Psoas muscle (tissue), 8 donors: ENCODE measurements around the gene SLC26A9. TPM values are rescaled to one million over a fixed set of nuclear protein-coding genes. Genes with fewer than 3 reads are reported as not detected.

ENCODE experiments used
- ATAC-seq, 4 donors: fragments of 200-7000 bp; cut with Tn5 transposase; one replicate each; pipeline ENCODE4 v1.9.1; 2020; ENCODE audit warnings: moderate library complexity in 3 of 4, mild to moderate bottlenecking in 2 of 4
- DNase-seq, 2 donors: peaks; one replicate each; pipeline ENCODE4 v3.0.0-alpha.2; 2020
- H3K27ac ChIP-seq: fragments of 200-600 bp; one replicate; pipeline ENCODE4 v1.8.0; 2022
- H3K27me3 ChIP-seq, 3 donors: fragments of 200-600 bp in 1 of 3; one replicate each; pipeline versions ENCODE4 v1.6.1 to v1.8.0; 2013 to 2022; ENCODE audit warnings: low read length in 2 of 3, mild to moderate bottlenecking in 2 of 3, moderate library complexity in 1 of 3; ENCODE audit not compliant: insufficient read depth in 3 of 3
- H3K36me3 ChIP-seq, 2 donors: fragments of 200-600 bp in 1 of 2; one replicate each; pipeline versions ENCODE4 v1.6.1 to v1.8.0; 2013 to 2022; ENCODE audit warnings: low read depth in 1 of 2, mild to moderate bottlenecking in 1 of 2, moderate library complexity in 1 of 2; ENCODE audit not compliant: insufficient read depth in 1 of 2
- H3K4me1 ChIP-seq: fragments of 200-600 bp; one replicate; pipeline ENCODE4 v1.8.0; 2022
- H3K4me3 ChIP-seq: fragments of 200-600 bp; one replicate; pipeline ENCODE4 v1.8.0; 2022; ENCODE audit warnings: mild to moderate bottlenecking
- H3K9me3 ChIP-seq: fragments of 200-600 bp; one replicate; pipeline ENCODE4 v1.8.0; 2022
- whole genome bisulfite sequencing, 3 donors: extraction: QIAGEN DNeasy Blood & Tissue Kit; methylation state at CpG; one replicate each; pipeline versions ENCODE4 v1.1.6 to v1.1.7; 2013; 5-methylcytosine and 5-hydroxymethylcytosine counted together
- intact Hi-C, 2 donors: fragments of 100-400 bp; cut with DNase I; formaldehyde crosslinking; loops; one replicate each; pipeline versions ENCODE4 v1.11.0 to v1.14.2; 2022
- polyA plus RNA-seq, 3 donors: library from polyadenylated mRNA; stranded (reverse); fragments of 200-250 nt; gene quantifications; one replicate each; pipeline ENCODE4 v1.2.3, GENCODE V29; 2013
- total RNA-seq, 4 donors: library from RNA; stranded (reverse); fragmentation: NEBNext Ultra II Directional in 2 of 4; extraction: Animal tissue kit (Norgen Biotek cat#: 25700) in 2 of 4; gene quantifications; one replicate each; pipeline versions ENCODE4 v1.2.1 to v1.2.4, GENCODE V29; 2021 to 2023
- TF ChIP-seq, protein P1 (sequence below): fragments of 200-600 bp; IDR thresholded peaks from one replicate; pipeline ENCODE4 v1.8.0; 2022; ENCODE audit warnings: antibody characterized with exemption
- donor health status: healthy with polysubstance abuse.
- donor health status: DM: no; HTN: no; CAD: no; lungs with moderate emphysema.
- donor health status: Bipolar disorder and iron deficiency.
- donor health status: healthy.
- donor health status: DM: yes; HTN: yes; CAD: no.
- donor health status: DM: no; HTN: no; CAD: no.
- donor health status: DM: no; HTN: no; CAD: no.
- donor health status: DM: yes; HTN: yes; CAD: no.

SLC26A9 gene
- total and polyA plus RNA-seq, 7 donors = 0.15 to 5.5 (median 0.42) TPM

DNA sequence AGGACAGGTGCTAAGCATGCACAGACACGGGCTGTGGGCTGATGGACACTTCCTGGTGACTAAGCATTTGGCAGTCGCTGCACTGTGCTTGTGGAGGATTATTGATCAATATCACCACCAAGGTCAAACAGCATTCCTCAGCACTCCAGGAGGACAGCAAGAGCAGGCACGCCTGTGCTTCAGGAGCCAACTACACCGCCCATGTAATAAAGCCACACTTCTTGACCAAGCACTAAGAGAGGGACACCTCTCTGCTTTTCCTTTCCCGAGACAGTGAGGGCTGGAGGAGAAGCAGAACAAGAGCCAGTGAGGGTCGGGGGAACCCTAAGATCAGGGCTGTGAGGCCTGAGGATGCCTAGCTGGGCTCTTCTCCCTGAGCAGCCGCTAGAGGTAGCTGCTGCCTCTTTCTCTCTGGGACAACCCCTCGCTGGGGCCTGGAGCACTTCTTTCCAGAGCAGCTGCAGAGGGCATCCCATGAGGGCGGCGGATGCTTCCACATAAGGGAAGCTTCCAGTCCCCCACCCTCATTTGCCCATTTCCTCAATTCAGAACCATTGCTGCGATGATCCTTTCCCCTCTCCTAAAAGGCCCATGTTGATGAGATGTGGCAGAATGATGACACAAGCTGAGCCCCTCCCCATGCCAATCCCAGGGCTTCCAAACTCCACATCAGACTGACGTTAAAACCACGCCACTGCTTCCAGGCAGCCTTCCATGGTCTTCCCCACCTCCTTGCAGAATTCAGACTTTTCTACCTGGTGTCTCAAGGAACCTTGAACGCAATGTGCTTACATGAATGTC lies 40.9 kb upstream of the SLC26A9 start:
- TF ChIP-seq, protein P1, sequence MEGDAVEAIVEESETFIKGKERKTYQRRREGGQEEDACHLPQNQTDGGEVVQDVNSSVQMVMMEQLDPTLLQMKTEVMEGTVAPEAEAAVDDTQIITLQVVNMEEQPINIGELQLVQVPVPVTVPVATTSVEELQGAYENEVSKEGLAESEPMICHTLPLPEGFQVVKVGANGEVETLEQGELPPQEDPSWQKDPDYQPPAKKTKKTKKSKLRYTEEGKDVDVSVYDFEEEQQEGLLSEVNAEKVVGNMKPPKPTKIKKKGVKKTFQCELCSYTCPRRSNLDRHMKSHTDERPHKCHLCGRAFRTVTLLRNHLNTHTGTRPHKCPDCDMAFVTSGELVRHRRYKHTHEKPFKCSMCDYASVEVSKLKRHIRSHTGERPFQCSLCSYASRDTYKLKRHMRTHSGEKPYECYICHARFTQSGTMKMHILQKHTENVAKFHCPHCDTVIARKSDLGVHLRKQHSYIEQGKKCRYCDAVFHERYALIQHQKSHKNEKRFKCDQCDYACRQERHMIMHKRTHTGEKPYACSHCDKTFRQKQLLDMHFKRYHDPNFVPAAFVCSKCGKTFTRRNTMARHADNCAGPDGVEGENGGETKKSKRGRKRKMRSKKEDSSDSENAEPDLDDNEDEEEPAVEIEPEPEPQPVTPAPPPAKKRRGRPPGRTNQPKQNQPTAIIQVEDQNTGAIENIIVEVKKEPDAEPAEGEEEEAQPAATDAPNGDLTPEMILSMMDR = peak; percentile 64
- intact Hi-C loops = loop anchor here (1.0 to 2.0 kb wide), 2 partner anchors 122 to 123 kb away; no protein-coding TSS in a partner anchor
- peaks cover 0 to 4% of the 10 kb centered on the region in 2 donors for H3K36me3 ChIP-seq
- WGBS, 3 donors = 43 to 48% (median 44%) methylated on average over 13 to 14 of the region's 14 CpGs
- peak; percentile 63 to 83 for DNase-seq
- no peaks in the 10 kb centered on the region for H3K9me3 ChIP-seq
- no peak overlapping the region for H3K4me3 ChIP-seq
- ATAC-seq = peak; percentile 79 to 89 (median 84)
- no peaks in the 10 kb centered on the region for H3K27me3 ChIP-seq
- no peak overlapping the region for H3K27ac ChIP-seq
- no peaks in the 10 kb centered on the region for H3K4me1 ChIP-seq

DNA sequence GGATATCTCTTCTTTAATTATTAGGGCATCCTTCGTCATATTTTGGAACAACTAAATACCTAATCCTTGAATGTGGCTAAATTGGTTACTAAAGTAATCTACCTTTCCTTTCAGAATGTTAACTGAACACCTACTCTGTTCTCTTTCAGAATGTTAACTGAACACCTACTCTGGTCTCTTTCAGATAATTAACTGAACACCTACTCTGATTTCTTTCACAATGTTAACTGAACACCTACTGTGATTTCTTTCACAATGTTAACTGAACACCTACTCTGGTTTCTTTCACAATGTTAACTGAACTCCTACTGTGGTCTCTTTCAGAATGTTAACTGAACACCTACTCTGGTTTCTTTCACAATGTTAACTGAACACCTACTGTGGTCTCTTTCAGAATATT lies 38.0 kb upstream of the SLC26A9 start:
- TF ChIP-seq, protein P1 = no peak
- Histone ChIP-seq H3K36me3 (peaks cover 0 to 4% of the 10 kb centered on the region in 2 donors), H3K4me3 (no peak overlapping the region), H3K4me1 (peaks cover 9% of the 10 kb centered on the region), H3K27me3 (no peaks in the 10 kb centered on the region), H3K27ac (no peak overlapping the region), H3K9me3 (no peaks in the 10 kb centered on the region)
- WGBS, 3 donors = 93 to 98% (median 96%) methylated on average over 1 of the region's 1 CpG
- ATAC-seq (no peak), DNase-seq (no peak)
- intact Hi-C loops = no loop called here

DNA sequence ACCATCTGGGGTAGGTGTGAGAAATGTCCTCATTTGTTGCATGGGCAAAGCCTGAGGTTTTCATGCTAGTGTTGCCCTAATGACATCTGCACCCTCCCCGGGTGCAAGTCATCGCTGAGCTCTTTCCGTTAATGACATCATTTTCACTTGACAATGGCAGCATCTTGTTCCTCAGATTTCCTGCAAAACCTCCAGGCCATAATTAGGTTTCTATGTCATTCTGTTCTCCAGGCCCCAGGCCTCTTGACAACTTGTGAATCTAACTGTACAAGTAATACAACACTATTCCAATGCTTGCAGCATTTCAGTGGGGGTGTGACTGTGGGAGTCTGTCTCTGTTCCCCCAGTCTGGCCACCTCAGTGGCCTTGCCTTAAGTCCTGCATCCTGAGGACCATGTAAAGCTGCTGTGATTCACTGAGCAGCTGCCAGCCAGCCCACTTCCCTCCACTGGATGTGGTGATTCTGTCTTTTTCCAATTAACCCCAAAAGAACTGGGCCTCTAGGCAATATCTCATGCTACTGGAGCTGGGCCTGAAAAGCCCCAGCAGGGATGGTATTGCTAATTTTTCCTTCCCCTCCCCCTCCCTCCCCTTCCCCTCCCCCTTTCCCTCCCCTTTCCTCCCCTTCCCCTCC lies 37.1 kb upstream of the SLC26A9 start:
- Histone ChIP-seq H3K36me3 (peaks cover 0 to 4% of the 10 kb centered on the region in 2 donors), H3K27me3 (no peaks in the 10 kb centered on the region), H3K4me3 (no peak overlapping the region), H3K9me3 (no peaks in the 10 kb centered on the region), H3K4me1 (peaks cover 12% of the 10 kb centered on the region), H3K27ac (no peak overlapping the region)
- no peak for DNase-seq
- TF ChIP-seq, protein P1 = no peak
- no peak for ATAC-seq
- 54 to 58% (median 58%) methylated on average over 3 of the region's 3 CpGs for WGBS, 3 donors
- intact Hi-C loops = no loop called here

DNA sequence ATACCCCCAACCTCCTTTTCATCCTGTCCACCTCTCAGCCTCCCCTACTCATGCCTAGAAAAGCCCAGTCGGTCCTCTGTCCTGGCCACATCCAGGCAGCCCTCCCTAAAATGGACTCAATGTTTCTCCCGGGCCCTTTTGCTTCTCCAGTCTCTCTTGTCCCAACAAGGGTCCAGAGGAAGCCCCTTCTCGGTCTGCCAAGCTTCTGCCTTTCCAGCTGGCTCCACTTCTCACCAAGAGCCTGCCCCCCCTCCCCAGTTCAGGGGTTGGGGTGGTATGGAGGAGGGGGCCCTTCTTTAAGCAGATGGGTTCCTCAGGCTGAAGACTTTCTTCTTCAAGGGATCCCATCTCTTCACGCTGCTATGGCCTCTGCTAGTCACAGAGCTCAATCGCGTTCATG lies 36.0 kb upstream of the SLC26A9 start:
- Histone ChIP-seq H3K9me3 (no peaks in the 10 kb centered on the region), H3K4me3 (no peak overlapping the region), H3K27ac (no peak overlapping the region), H3K4me1 (peaks cover 12% of the 10 kb centered on the region), H3K36me3 (peaks cover 0 to 4% of the 10 kb centered on the region in 2 donors), H3K27me3 (no peaks in the 10 kb centered on the region)
- ATAC-seq (no peak), DNase-seq (no peak)
- TF ChIP-seq, protein P1 = no peak
- 81 to 87% (median 82%) methylated on average over 6 of the region's 6 CpGs for WGBS, 3 donors
- intact Hi-C loops = loop anchor here in 1 of 2 donors (5.0 to 10.0 kb wide), 3 partner anchors 172 to 384 kb away; no protein-coding TSS in a partner anchor
